Midbrain (tissue), 1 donor: Measurements from ENCODE around the gene FKBP5.
"Not testable (repeated sequence)": the region's sequence is repeated elsewhere in the genome, so short reads cannot be mapped to it uniquely, and the experiment has no call there.

Experiments used
- DNase-seq: peaks from one replicate; lab custom pipeline; 2025; lab: John Stamatoyannopoulos, UW

The FKBP5 gene

GRCh38 chr6:35723587-35723986, 34.9 kb upstream of the FKBP5 start:
- no peak for DNase-seq

GRCh38 chr6:35722121-35722761, 33.5 kb upstream of the FKBP5 start:
- no peak for DNase-seq

GRCh38 chr6:35719830-35720733, 31.4 kb upstream of the FKBP5 start:
- DNase-seq, result peak; percentile 53

- peak; percentile 53 for DNase-seq
These were observed 30.7 kb upstream of the FKBP5 start for GRCh38 chr6:35719404-35719829.

- DNase-seq, result no peak
These were observed 30.2 kb upstream of the FKBP5 start for GRCh38 chr6:35718911-35719381.

- DNase-seq, result no peak
These were observed 29.6 kb upstream of the FKBP5 start for GRCh38 chr6:35718375-35718736.

GRCh38 chr6:35717449-35718374, 29.0 kb upstream of the FKBP5 start:
- DNase-seq, result no peak

- no peak for DNase-seq
These were observed 28.1 kb upstream of the FKBP5 start for GRCh38 chr6:35716798-35717197.

- DNase-seq, result no peak
These were observed 24.5 kb upstream of the FKBP5 start for GRCh38 chr6:35713006-35713767.

- DNase-seq, result no peak
These were observed 23.0 kb upstream of the FKBP5 start for GRCh38 chr6:35711731-35712130.

- no peak for DNase-seq
These were observed 21.6 kb upstream of the FKBP5 start for GRCh38 chr6:35710241-35710847.

GRCh38 chr6:35708585-35708984, 19.9 kb upstream of the FKBP5 start:
- DNase-seq, result no peak

- DNase-seq, result no peak
These were observed 19.1 kb upstream of the FKBP5 start for GRCh38 chr6:35707714-35708407.

GRCh38 chr6:35706468-35706867, 17.8 kb upstream of the FKBP5 start:
- DNase-seq, result no peak

- DNase-seq, result no peak
These were observed 14.8 kb upstream of the FKBP5 start for GRCh38 chr6:35703554-35703953.

GRCh38 chr6:35698858-35699257, 10.1 kb upstream of the FKBP5 start:
- DNase-seq, result no peak

GRCh38 chr6:35698430-35698829, 9.7 kb upstream of the FKBP5 start:
- not testable (repeated sequence) for DNase-seq

- no peak for DNase-seq
These were observed 5.7 kb upstream of the FKBP5 start for GRCh38 chr6:35694462-35694861.

GRCh38 chr6:35691027-35691824, 2.5 kb upstream of the FKBP5 start:
- peak; percentile 62 for DNase-seq
